ENCODE results near the gene YTHDC2. TPM values are rescaled to one million over a fixed set of nuclear protein-coding genes. Genes with fewer than 3 reads are reported as not detected.

YTHDC2 gene
- total and polyA plus RNA-seq, 2 of the 13 experiments (the other 11 are each of a cell fraction or from before 2014, with no cell fraction given) = 6.7 to 17.8 TPM

DNA sequence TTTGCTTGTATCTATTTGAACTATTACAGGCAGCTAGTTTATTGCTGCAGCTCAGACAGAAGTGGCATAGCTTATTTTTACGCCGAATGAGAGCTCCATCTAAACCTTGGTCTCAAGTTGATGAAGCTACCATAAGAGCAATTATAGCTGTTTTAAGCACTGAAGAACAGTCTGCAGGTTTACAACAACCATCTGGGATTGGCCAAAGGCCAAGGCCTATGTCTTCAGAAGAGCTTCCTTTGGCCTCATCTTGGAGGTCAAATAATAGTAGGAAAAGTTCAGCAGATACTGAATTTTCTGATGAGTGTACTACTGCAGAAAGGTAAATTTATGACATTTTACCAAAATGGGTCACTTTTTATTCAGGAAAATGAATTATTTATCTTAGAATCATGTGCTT, 67.9 kb downstream of the YTHDC2 start (continued):
- TF ChIP-seq, protein P1, sequence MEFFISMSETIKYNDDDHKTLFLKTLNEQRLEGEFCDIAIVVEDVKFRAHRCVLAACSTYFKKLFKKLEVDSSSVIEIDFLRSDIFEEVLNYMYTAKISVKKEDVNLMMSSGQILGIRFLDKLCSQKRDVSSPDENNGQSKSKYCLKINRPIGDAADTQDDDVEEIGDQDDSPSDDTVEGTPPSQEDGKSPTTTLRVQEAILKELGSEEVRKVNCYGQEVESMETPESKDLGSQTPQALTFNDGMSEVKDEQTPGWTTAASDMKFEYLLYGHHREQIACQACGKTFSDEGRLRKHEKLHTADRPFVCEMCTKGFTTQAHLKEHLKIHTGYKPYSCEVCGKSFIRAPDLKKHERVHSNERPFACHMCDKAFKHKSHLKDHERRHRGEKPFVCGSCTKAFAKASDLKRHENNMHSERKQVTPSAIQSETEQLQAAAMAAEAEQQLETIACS (CRISPR knock-in tag; IDR thresholded peaks at IDR 0.05) = no peak
- TF ChIP-seq RELA (CRISPR knock-in tag; IDR thresholded peaks at IDR 0.05) = no peak
- TF ChIP-seq, protein P2, sequence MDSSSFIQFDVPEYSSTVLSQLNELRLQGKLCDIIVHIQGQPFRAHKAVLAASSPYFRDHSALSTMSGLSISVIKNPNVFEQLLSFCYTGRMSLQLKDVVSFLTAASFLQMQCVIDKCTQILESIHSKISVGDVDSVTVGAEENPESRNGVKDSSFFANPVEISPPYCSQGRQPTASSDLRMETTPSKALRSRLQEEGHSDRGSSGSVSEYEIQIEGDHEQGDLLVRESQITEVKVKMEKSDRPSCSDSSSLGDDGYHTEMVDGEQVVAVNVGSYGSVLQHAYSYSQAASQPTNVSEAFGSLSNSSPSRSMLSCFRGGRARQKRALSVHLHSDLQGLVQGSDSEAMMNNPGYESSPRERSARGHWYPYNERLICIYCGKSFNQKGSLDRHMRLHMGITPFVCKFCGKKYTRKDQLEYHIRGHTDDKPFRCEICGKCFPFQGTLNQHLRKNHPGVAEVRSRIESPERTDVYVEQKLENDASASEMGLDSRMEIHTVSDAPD (CRISPR knock-in tag; IDR thresholded peaks at IDR 0.05) = no peak
- TF ChIP-seq, protein P3, sequence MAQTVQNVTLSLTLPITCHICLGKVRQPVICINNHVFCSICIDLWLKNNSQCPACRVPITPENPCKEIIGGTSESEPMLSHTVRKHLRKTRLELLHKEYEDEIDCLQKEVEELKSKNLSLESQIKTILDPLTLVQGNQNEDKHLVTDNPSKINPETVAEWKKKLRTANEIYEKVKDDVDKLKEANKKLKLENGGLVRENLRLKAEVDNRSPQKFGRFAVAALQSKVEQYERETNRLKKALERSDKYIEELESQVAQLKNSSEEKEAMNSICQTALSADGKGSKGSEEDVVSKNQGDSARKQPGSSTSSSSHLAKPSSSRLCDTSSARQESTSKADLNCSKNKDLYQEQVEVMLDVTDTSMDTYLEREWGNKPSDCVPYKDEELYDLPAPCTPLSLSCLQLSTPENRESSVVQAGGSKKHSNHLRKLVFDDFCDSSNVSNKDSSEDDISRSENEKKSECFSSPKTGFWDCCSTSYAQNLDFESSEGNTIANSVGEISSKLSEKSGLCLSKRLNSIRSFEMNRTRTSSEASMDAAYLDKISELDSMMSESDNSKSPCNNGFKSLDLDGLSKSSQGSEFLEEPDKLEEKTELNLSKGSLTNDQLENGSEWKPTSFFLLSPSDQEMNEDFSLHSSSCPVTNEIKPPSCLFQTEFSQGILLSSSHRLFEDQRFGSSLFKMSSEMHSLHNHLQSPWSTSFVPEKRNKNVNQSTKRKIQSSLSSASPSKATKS (CRISPR knock-in tag; IDR thresholded peaks at IDR 0.05) = no peak
- TF ChIP-seq, protein P4, sequence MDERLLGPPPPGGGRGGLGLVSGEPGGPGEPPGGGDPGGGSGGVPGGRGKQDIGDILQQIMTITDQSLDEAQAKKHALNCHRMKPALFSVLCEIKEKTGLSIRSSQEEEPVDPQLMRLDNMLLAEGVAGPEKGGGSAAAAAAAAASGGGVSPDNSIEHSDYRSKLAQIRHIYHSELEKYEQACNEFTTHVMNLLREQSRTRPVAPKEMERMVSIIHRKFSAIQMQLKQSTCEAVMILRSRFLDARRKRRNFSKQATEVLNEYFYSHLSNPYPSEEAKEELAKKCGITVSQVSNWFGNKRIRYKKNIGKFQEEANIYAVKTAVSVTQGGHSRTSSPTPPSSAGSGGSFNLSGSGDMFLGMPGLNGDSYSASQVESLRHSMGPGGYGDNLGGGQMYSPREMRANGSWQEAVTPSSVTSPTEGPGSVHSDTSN (CRISPR knock-in tag; IDR thresholded peaks at IDR 0.05) = no peak
- TF ChIP-seq NRL (CRISPR knock-in tag; IDR thresholded peaks at IDR 0.05; ENCODE audit: borderline replicate concordance) = no peak
- no peak for TF ChIP-seq SAFB2 (CRISPR knock-in tag; IDR thresholded peaks at IDR 0.05; ENCODE audit: borderline replicate concordance, low read depth)
- TF ChIP-seq, protein P5, sequence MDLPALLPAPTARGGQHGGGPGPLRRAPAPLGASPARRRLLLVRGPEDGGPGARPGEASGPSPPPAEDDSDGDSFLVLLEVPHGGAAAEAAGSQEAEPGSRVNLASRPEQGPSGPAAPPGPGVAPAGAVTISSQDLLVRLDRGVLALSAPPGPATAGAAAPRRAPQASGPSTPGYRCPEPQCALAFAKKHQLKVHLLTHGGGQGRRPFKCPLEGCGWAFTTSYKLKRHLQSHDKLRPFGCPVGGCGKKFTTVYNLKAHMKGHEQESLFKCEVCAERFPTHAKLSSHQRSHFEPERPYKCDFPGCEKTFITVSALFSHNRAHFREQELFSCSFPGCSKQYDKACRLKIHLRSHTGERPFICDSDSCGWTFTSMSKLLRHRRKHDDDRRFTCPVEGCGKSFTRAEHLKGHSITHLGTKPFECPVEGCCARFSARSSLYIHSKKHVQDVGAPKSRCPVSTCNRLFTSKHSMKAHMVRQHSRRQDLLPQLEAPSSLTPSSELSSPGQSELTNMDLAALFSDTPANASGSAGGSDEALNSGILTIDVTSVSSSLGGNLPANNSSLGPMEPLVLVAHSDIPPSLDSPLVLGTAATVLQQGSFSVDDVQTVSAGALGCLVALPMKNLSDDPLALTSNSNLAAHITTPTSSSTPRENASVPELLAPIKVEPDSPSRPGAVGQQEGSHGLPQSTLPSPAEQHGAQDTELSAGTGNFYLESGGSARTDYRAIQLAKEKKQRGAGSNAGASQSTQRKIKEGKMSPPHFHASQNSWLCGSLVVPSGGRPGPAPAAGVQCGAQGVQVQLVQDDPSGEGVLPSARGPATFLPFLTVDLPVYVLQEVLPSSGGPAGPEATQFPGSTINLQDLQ (CRISPR knock-in tag; IDR thresholded peaks at IDR 0.05) = no peak
- no peak for TF ChIP-seq TEAD3 (CRISPR knock-in tag; optimal IDR thresholded peaks at IDR 0.05; ENCODE audit: borderline replicate concordance)
- no peak for TF ChIP-seq SNRNP70 (IDR thresholded peaks at IDR 0.05; ENCODE audit: low read depth, low read length)
- no peak for TF ChIP-seq TOE1 (CRISPR knock-in tag; IDR thresholded peaks at IDR 0.05)
- TF ChIP-seq FOXO1 (CRISPR knock-in tag; IDR thresholded peaks at IDR 0.05) = no peak

All from HepG2 (cell line).